Endothelial cell (in vitro differentiated cells): ENCODE results near the gene TPM3. TPM values are rescaled to one million over a fixed set of nuclear protein-coding genes. Genes with fewer than 3 reads are reported as not detected.
"Not testable (repeated sequence)": the region's sequence is repeated elsewhere in the genome, so short reads cannot be mapped to it uniquely, and the experiment has no call there.

Source experiments
- DNase-seq: peaks from one replicate; pipeline ENCODE4 v3.0.0; 2021; ENCODE audit warnings: low spot score
- H3K27ac Mint-ChIP-seq: one replicate; pipeline ENCODE4 v1.8.0; 2021; ENCODE audit warnings: mixed read lengths, inconsistent platforms; ENCODE audit not compliant: unreplicated experiment
- H3K27me3 Mint-ChIP-seq: one replicate; pipeline ENCODE4 v1.8.0; 2021; ENCODE audit warnings: mild to moderate bottlenecking, moderate library complexity, mixed read lengths, inconsistent platforms; ENCODE audit not compliant: unreplicated experiment
- H3K36me3 Mint-ChIP-seq: one replicate; pipeline ENCODE4 v1.8.0; 2021; ENCODE audit warnings: mild to moderate bottlenecking, low read depth, mixed read lengths, inconsistent platforms; ENCODE audit not compliant: unreplicated experiment
- H3K4me1 Mint-ChIP-seq: one replicate; pipeline ENCODE4 v1.8.0; 2021; ENCODE audit warnings: mild to moderate bottlenecking, mixed read lengths, inconsistent platforms; ENCODE audit not compliant: unreplicated experiment
- H3K4me3 Mint-ChIP-seq: one replicate; pipeline ENCODE4 v1.8.0; 2021; ENCODE audit warnings: mild to moderate bottlenecking, mixed read lengths, inconsistent platforms; ENCODE audit not compliant: unreplicated experiment
- H3K9me3 Mint-ChIP-seq: one replicate; pipeline ENCODE4 v1.8.0; 2021; ENCODE audit warnings: mixed read lengths, inconsistent platforms; ENCODE audit not compliant: unreplicated experiment
- CTCF ChIP-seq: fragments of 200-600 bp; sonication (generic); IDR thresholded peaks from one replicate; pipeline ENCODE4 v1.5.0; 2021; ENCODE audit warnings: antibody characterized with exemption; ENCODE audit not compliant: unreplicated experiment
- total RNA-seq: library from RNA; stranded (reverse); fragmentation: NEBNext Ultra II Directional; extraction: Animal tissue kit (Norgen Biotek cat#: 25700); gene quantifications from one replicate; pipeline ENCODE4 v1.2.1, GENCODE V29; 2021; ENCODE audit not compliant: unreplicated experiment

Gene TPM3
- total RNA-seq, 1 donor from 2014 or later = 689 TPM

GRCh38 chr1:154236855-154237254, 45.0 kb upstream of the TPM3 start:
- no peak for DNase-seq
- peaks cover 8% of the 10 kb centered on the region for H3K4me1 Mint-ChIP-seq
- H3K4me3 Mint-ChIP-seq = no peak overlapping the region
- H3K36me3 Mint-ChIP-seq = peaks cover 55% of the 10 kb centered on the region
- peaks cover 8% of the 10 kb centered on the region for H3K27me3 Mint-ChIP-seq
- H3K9me3 Mint-ChIP-seq = no peaks in the 10 kb centered on the region
- TF ChIP-seq CTCF = no peak
- H3K27ac Mint-ChIP-seq = no peak overlapping the region

GRCh38 chr1:154233127-154233526, 41.2 kb upstream of the TPM3 start:
- H3K36me3 Mint-ChIP-seq = peaks cover 52% of the 10 kb centered on the region

GRCh38 chr1:154231112-154231511, 39.2 kb upstream of the TPM3 start:
- peaks cover 45% of the 10 kb centered on the region for H3K36me3 Mint-ChIP-seq
- H3K27ac Mint-ChIP-seq, H3K9me3 Mint-ChIP-seq, H3K27me3 Mint-ChIP-seq, H3K4me3 Mint-ChIP-seq, H3K4me1 Mint-ChIP-seq, DNase-seq: not testable (repeated sequence)

More at GRCh38 chr1:154233127-154233526, 41.2 kb upstream of the TPM3 start:
- peak overlapping the region; percentile 77 for H3K27ac Mint-ChIP-seq
- not testable (repeated sequence) for H3K9me3 Mint-ChIP-seq, DNase-seq, H3K4me1 Mint-ChIP-seq, H3K4me3 Mint-ChIP-seq, H3K27me3 Mint-ChIP-seq

GRCh38 chr1:154225370-154225769, 33.5 kb upstream of the TPM3 start:
- Mint-ChIP-seq H3K27me3 (peaks cover 9% of the 10 kb centered on the region), H3K4me3 (no peak overlapping the region), H3K4me1 (peaks cover 20% of the 10 kb centered on the region), H3K27ac (no peak overlapping the region), H3K9me3 (no peaks in the 10 kb centered on the region), H3K36me3 (peaks cover 36% of the 10 kb centered on the region)
- TF ChIP-seq CTCF = no peak
- no peak for DNase-seq

- peaks cover 15% of the 10 kb centered on the region for H3K27me3 Mint-ChIP-seq
- no peak for DNase-seq
- H3K36me3 Mint-ChIP-seq = peaks cover 35% of the 10 kb centered on the region
- H3K4me3 Mint-ChIP-seq = no peak overlapping the region
- no peak for TF ChIP-seq CTCF
- no peaks in the 10 kb centered on the region for H3K9me3 Mint-ChIP-seq
- no peak overlapping the region for H3K27ac Mint-ChIP-seq
- H3K4me1 Mint-ChIP-seq = peaks cover 30% of the 10 kb centered on the region
Measured at GRCh38 chr1:154223621-154224020, 31.7 kb upstream of the TPM3 start.

- Mint-ChIP-seq H3K4me3 (peak overlapping the region; percentile 52), H3K36me3 (peaks cover 35% of the 10 kb centered on the region), H3K9me3 (no peaks in the 10 kb centered on the region), H3K27ac (peak overlapping the region; percentile 59), H3K27me3 (peaks cover 15% of the 10 kb centered on the region), H3K4me1 (peaks cover 36% of the 10 kb centered on the region)
- DNase-seq = no peak
- TF ChIP-seq CTCF = no peak
Measured at GRCh38 chr1:154222918-154223317, 31.0 kb upstream of the TPM3 start.
